Natural killer cell (primary cell): ENCODE data around the gene STXBP3. TPM values are rescaled to one million over a fixed set of nuclear protein-coding genes. Genes with fewer than 3 reads are reported as not detected.
A peak's percentile ranks its signal among the peaks of the same experiment; 100 is the strongest.

Source experiments
- ATAC-seq, 3 donors: fragments of 150-1000 bp in 2 of 3; fragments of 200-7000 bp in 1 of 3; cut with Tn5 transposase; 1 replicate in 1 of 3; 2 replicates in 2 of 3; pipeline ENCODE4 v1.10.0; 2021; ENCODE audit warnings: mild to moderate bottlenecking in 2 of 3, moderate library complexity in 2 of 3
- DNase-seq, 2 donors: peaks; one replicate each; pipeline versions ENCODE4 v3.0.0 to v3.0.0-alpha.2; 2013 to 2021; ENCODE audit warnings: mixed read lengths in 1 of 2
- H3K27ac ChIP-seq: one replicate; pipeline ENCODE4 v1.5.1; 2013; ENCODE audit warnings: mild to moderate bottlenecking, low read length
- H3K27me3 ChIP-seq: one replicate; pipeline ENCODE4 v1.6.1; 2013; ENCODE audit warnings: low read length; ENCODE audit not compliant: control insufficient read depth, insufficient read depth
- H3K36me3 ChIP-seq: one replicate; pipeline ENCODE4 v1.6.1; 2013; ENCODE audit warnings: low read length; ENCODE audit not compliant: control insufficient read depth, insufficient read depth
- H3K4me1 ChIP-seq: one replicate; pipeline ENCODE4 v1.6.1; 2013; ENCODE audit warnings: low read length; ENCODE audit not compliant: control insufficient read depth, insufficient read depth
- H3K4me3 ChIP-seq: one replicate; pipeline ENCODE4 v1.5.1; 2013; ENCODE audit warnings: low read length
- H3K9me3 ChIP-seq: one replicate; pipeline ENCODE4 v1.6.1; 2013; ENCODE audit warnings: low read length; ENCODE audit not compliant: control insufficient read depth, insufficient read depth
- H3K27ac Mint-ChIP-seq, 2 donors: one replicate each; pipeline ENCODE4 v1.8.0; 2022; ENCODE audit warnings: mild to moderate bottlenecking in 2 of 2, mixed read lengths in 2 of 2, moderate library complexity in 1 of 2
- H3K27me3 Mint-ChIP-seq, 2 donors: one replicate each; pipeline ENCODE4 v1.8.0; 2022; ENCODE audit warnings: low read depth in 2 of 2, mixed read lengths in 2 of 2
- H3K36me3 Mint-ChIP-seq: one replicate; pipeline ENCODE4 v1.8.0; 2022; ENCODE audit warnings: mixed read lengths
- H3K4me1 Mint-ChIP-seq, 2 donors: one replicate each; pipeline ENCODE4 v1.8.0; 2022; ENCODE audit warnings: mixed read lengths in 2 of 2
- H3K4me3 Mint-ChIP-seq: one replicate; pipeline ENCODE4 v1.8.0; 2022; ENCODE audit warnings: mild to moderate bottlenecking, moderate library complexity, mixed read lengths
- H3K9me3 Mint-ChIP-seq, 2 donors: one replicate each; pipeline ENCODE4 v1.8.0; 2022; ENCODE audit warnings: mixed read lengths in 2 of 2
- CTCF ChIP-seq: fragments of 200-600 bp; IDR thresholded peaks from one replicate; pipeline ENCODE4 v1.8.0; 2022; ENCODE audit warnings: antibody characterized with exemption
- WGBS: methylation state at CpG from one replicate; pipeline ENCODE4 v1.1.7; 2013; ENCODE audit warnings: missing lambda C conversion rate; ENCODE audit not compliant: insufficient coverage; 5-methylcytosine and 5-hydroxymethylcytosine counted together
- intact Hi-C: fragments of 100-400 bp; cut with micrococcal nuclease; formaldehyde crosslinking; loops from one replicate; pipeline ENCODE4 v1.14.2; 2022
- total RNA-seq, 4 donors: library from RNA; stranded (reverse); fragments of 120-200 nt in 1 of 4; gene quantifications; one replicate each; pipeline versions ENCODE4 v1.2.3 to v1.2.4, GENCODE V29; 2013 to 2022

STXBP3 gene
- total RNA-seq, 3 donors from 2014 or later (not counting 1 experiment from before 2014, with no cell fraction given) = 63.1 to 71.4 (median 69.2) TPM

- no peak for TF ChIP-seq CTCF
- peaks cover 4 to 12% of the 10 kb centered on the region in 2 donors for H3K27me3 Mint-ChIP-seq
- H3K36me3 ChIP-seq = no peaks in the 10 kb centered on the region
- no peak overlapping the region for H3K27ac ChIP-seq
- no peak overlapping the region for H3K4me3 Mint-ChIP-seq
- DNase-seq (no peak), ATAC-seq (peak in 1 of 3 donors; percentile 24)
- H3K9me3 Mint-ChIP-seq = no peaks in the 10 kb centered on the region
- H3K9me3 ChIP-seq = no peaks in the 10 kb centered on the region
- no peaks in the 10 kb centered on the region for H3K27me3 ChIP-seq
- H3K36me3 Mint-ChIP-seq = no peaks in the 10 kb centered on the region
- H3K4me1 ChIP-seq = no peaks in the 10 kb centered on the region
- no peak overlapping the region for H3K4me3 ChIP-seq
- H3K4me1 Mint-ChIP-seq = peaks cover 0 to 4% of the 10 kb centered on the region in 2 donors
- intact Hi-C loops = no loop called here
- 81% methylated on average over 8 of the region's 8 CpGs for WGBS
- no peak overlapping the region for H3K27ac Mint-ChIP-seq
Observed at GRCh38 chr1:108817016-108817415, 70.5 kb downstream of the STXBP3 start.

- TF ChIP-seq CTCF = no peak
- peaks cover 10 to 14% of the 10 kb centered on the region in 2 donors for H3K27me3 Mint-ChIP-seq
- no peaks in the 10 kb centered on the region for H3K27me3 ChIP-seq
- H3K9me3 ChIP-seq = no peaks in the 10 kb centered on the region
- no peaks in the 10 kb centered on the region for H3K9me3 Mint-ChIP-seq
- no peak for DNase-seq
- no peaks in the 10 kb centered on the region for H3K36me3 ChIP-seq
- peaks cover 0 to 4% of the 10 kb centered on the region in 2 donors for H3K4me1 Mint-ChIP-seq
- no peak overlapping the region for H3K4me3 ChIP-seq
- no peak overlapping the region for H3K27ac Mint-ChIP-seq
- H3K4me3 Mint-ChIP-seq = no peak overlapping the region
- no peaks in the 10 kb centered on the region for H3K4me1 ChIP-seq
- H3K27ac ChIP-seq = no peak overlapping the region
- intact Hi-C loops = no loop called here
- ATAC-seq = no peak
- no peaks in the 10 kb centered on the region for H3K36me3 Mint-ChIP-seq
Observed at GRCh38 chr1:108817811-108818210, 71.3 kb downstream of the STXBP3 start.

GRCh38 chr1:108819878-108820277 lies 73.4 kb downstream of the STXBP3 start:
- Mint-ChIP-seq H3K9me3 (no peaks in the 10 kb centered on the region), H3K4me1 (peaks cover 0 to 4% of the 10 kb centered on the region in 2 donors), H3K27ac (no peak overlapping the region), H3K4me3 (no peak overlapping the region), H3K36me3 (no peaks in the 10 kb centered on the region), H3K27me3 (peaks cover 14 to 17% of the 10 kb centered on the region in 2 donors)
- H3K4me1 ChIP-seq = no peaks in the 10 kb centered on the region
- no peak for TF ChIP-seq CTCF
- no peaks in the 10 kb centered on the region for H3K36me3 ChIP-seq
- no peak overlapping the region for H3K27ac ChIP-seq
- ATAC-seq (no peak), DNase-seq (no peak)
- no peaks in the 10 kb centered on the region for H3K27me3 ChIP-seq
- H3K4me3 ChIP-seq = no peak overlapping the region
- H3K9me3 ChIP-seq = no peaks in the 10 kb centered on the region
- 84% methylated on average over 5 of the region's 5 CpGs for WGBS
- intact Hi-C loops = no loop called here

GRCh38 chr1:108823632-108824031 lies 77.2 kb downstream of the STXBP3 start:
- Mint-ChIP-seq H3K4me3 (no peak overlapping the region), H3K4me1 (no peaks in the 10 kb centered on the region), H3K36me3 (no peaks in the 10 kb centered on the region), H3K27me3 (peaks cover 14% of the 10 kb centered on the region in 2 donors), H3K27ac (no peak overlapping the region), H3K9me3 (no peaks in the 10 kb centered on the region)
- 81% methylated on average over 3 of the region's 3 CpGs for WGBS
- Histone ChIP-seq H3K4me3 (no peak overlapping the region), H3K36me3 (no peaks in the 10 kb centered on the region), H3K4me1 (no peaks in the 10 kb centered on the region), H3K27me3 (no peaks in the 10 kb centered on the region), H3K27ac (no peak overlapping the region), H3K9me3 (no peaks in the 10 kb centered on the region)
- intact Hi-C loops = no loop called here
- ATAC-seq (no peak), DNase-seq (no peak)
- no peak for TF ChIP-seq CTCF
